Measurements from ENCODE around the gene USP3. TPM values are rescaled to one million over a fixed set of nuclear protein-coding genes. Genes with fewer than 3 reads are reported as not detected.

Gene USP3
- total RNA-seq, 1 donor from 2014 or later: 64.2 TPM

DNA sequence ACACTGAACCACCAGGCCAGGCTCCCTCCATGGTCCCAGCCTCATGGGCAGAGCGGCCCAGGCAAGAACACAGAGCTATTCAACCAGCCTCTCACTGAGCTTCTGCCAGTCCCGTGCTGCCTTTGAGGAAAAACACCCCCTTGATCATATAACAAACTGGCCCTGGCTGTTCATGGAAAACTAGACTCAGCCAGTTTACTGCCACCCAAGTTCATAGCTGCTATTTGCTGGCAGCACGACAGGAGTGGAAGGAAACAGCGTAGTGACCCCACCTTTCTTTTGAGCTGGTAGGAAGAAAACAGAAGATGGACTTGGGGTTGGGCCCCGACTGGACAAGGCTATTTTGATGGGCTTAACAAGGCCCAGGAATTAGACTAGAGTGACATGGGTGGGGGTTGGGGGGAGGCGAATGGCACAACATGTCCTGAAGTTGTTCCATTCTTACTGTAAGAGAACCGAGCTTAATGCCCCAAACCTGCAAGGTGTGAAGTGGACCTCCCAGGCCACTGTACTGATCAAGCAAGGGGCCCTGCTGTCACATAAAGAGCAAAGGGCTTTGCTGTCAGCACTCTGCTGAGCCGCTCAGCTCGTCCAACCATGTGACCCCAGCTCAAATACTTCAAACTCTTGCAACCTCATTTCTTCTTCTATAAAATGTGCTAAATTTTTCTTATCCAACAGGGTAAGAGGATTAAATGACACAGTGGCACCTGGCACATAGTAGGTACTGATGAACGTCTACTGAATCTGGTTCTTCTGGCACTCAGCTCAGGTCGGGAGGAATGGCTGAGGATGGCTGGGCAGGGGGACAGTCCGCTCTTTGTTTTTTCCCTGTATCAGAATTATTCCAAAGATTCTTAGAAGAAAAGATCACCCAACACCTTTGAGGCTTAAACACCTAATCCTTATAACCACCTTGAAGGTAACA is 94.3 kb downstream of the USP3 start:
- H3K27ac Mint-ChIP-seq: peak overlapping the region; percentile 88
- H3K27me3 ChIP-seq: peaks cover 27% of the 10 kb centered on the region

DNA sequence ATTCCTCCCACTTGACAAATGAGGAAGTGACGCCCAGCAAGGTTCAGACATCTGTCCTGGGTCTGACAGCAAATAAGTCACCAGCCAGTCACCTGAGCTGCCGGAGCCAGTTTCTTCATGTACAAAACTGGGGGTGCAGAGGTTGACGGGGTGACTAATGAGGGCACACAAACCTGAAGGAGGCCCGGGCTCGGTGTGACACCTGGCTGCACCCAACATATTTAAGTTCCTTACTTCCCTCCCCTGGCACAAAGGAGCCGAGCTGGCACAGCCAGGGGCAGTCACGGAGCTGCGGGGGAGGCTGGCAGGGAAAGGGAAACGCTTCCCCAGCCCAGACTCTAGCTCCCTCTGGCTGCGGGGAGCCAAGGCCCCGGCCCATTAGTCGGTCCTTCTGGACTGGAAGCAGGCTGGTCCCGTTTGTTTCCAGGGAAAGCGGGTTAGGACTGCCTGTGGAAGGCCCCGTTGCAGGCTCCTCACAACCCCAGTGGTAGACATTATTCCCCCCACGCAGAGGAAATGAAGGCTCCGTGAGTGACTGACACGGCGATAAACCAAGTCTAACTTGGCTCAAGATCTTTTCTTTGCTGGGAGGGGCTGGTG is 95.1 kb downstream of the USP3 start:
- Histone ChIP-seq H3K27ac (no peak overlapping the region), H3K27me3 (peaks cover 27% of the 10 kb centered on the region), H3K36me3 (no peaks in the 10 kb centered on the region), H3K4me3 (peak overlapping the region; percentile 62), H2AFZ (replicated peaks) (peak overlapping the region; percentile 84), H3K79me2 (ENCODE audit: low read depth) (no peaks in the 10 kb centered on the region), H3K4me2 (peak overlapping the region; percentile 92), H3F3A (ENCODE audit: low read depth) (peaks cover 36% of the 10 kb centered on the region), H3K9ac (no peak overlapping the region), H4K20me1 (ENCODE audit: low read depth) (no peaks in the 10 kb centered on the region), H3K4me1 (peaks cover 36% of the 10 kb centered on the region), H3K9me3 (ENCODE audit: low read depth) (no peaks in the 10 kb centered on the region)
- H3K9me3 Mint-ChIP-seq: no peaks in the 10 kb centered on the region
- DNase-seq (ENCODE audit: low spot score): peak; percentile 48
- H3K4me1 Mint-ChIP-seq: peaks cover 42% of the 10 kb centered on the region
- TF ChIP-seq, protein P1, sequence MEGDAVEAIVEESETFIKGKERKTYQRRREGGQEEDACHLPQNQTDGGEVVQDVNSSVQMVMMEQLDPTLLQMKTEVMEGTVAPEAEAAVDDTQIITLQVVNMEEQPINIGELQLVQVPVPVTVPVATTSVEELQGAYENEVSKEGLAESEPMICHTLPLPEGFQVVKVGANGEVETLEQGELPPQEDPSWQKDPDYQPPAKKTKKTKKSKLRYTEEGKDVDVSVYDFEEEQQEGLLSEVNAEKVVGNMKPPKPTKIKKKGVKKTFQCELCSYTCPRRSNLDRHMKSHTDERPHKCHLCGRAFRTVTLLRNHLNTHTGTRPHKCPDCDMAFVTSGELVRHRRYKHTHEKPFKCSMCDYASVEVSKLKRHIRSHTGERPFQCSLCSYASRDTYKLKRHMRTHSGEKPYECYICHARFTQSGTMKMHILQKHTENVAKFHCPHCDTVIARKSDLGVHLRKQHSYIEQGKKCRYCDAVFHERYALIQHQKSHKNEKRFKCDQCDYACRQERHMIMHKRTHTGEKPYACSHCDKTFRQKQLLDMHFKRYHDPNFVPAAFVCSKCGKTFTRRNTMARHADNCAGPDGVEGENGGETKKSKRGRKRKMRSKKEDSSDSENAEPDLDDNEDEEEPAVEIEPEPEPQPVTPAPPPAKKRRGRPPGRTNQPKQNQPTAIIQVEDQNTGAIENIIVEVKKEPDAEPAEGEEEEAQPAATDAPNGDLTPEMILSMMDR (IDR thresholded peaks at IDR 0.05): peak; percentile 44
- TF ChIP-seq EZH2 (IDR thresholded peaks at IDR 0.05): no peak
- peak overlapping the region; percentile 64 for H3K27ac Mint-ChIP-seq
- H3K4me3 Mint-ChIP-seq: peak overlapping the region; percentile 78
- H3K27me3 Mint-ChIP-seq (ENCODE audit: insufficient read depth, low read depth): peaks cover 22% of the 10 kb centered on the region
- H3K36me3 Mint-ChIP-seq: peaks cover 2% of the 10 kb centered on the region

More for the DNA sequence above, 94.3 kb downstream of the USP3 start:
- Histone ChIP-seq H4K20me1 (ENCODE audit: low read depth) (no peaks in the 10 kb centered on the region), H3K4me1 (peaks cover 29% of the 10 kb centered on the region), H3K9ac (no peak overlapping the region), H2AFZ (replicated peaks) (no peak overlapping the region), H3K36me3 (no peaks in the 10 kb centered on the region), H3K4me2 (no peak overlapping the region), H3F3A (ENCODE audit: low read depth) (peaks cover 32% of the 10 kb centered on the region), H3K79me2 (ENCODE audit: low read depth) (no peaks in the 10 kb centered on the region), H3K4me3 (no peak overlapping the region), H3K9me3 (ENCODE audit: low read depth) (no peaks in the 10 kb centered on the region), H3K27ac (no peak overlapping the region)
- Mint-ChIP-seq H3K9me3 (no peaks in the 10 kb centered on the region), H3K4me1 (peaks cover 42% of the 10 kb centered on the region), H3K36me3 (peaks cover 6% of the 10 kb centered on the region), H3K27me3 (ENCODE audit: insufficient read depth, low read depth) (peaks cover 22% of the 10 kb centered on the region), H3K4me3 (peak overlapping the region; percentile 65)
- DNase-seq (ENCODE audit: low spot score): peak; percentile 28
- TF ChIP-seq EZH2phosphoT487 (IDR thresholded peaks at IDR 0.05): no peak
- no peak for TF ChIP-seq EZH2 (IDR thresholded peaks at IDR 0.05)
- TF ChIP-seq, protein P1 (IDR thresholded peaks at IDR 0.05): no peak

DNA sequence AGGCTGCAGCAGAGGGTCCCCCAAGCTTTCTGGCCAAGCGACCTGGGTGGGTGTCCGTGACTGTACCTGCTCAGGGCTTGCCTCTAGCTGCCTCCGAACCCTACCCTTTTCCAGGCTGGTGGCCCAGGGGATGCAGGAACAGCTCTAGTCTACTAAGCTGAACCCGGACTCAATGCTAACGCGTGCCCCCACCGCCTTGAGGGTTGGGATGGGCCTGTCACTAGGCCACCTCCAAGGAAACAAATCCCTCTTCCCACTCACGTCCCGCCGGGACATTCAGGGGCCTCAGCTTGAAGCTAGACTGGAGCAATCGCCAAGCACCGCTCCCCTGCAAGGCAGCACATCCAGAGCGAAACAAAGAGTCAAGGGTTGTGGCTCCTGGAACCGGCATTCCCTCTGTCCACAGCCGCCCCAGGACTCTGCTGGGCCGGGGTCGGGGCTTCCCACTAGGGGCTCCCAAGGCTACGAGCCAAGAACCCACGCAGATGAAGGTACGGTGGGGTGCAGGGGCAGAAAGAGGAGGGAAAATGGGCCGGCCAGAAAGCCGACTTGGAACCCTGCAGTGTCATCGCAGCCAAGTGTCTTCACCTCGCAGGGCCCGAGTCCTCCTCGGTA is 95.7 kb downstream of the USP3 start:
- H3K9me3 ChIP-seq (ENCODE audit: low read depth): no peaks in the 10 kb centered on the region
- H3K79me2 ChIP-seq (ENCODE audit: low read depth): no peaks in the 10 kb centered on the region
- Mint-ChIP-seq H3K27ac (no peak overlapping the region), H3K27me3 (ENCODE audit: insufficient read depth, low read depth) (peaks cover 24% of the 10 kb centered on the region), H3K36me3 (peaks cover 2% of the 10 kb centered on the region), H3K9me3 (no peaks in the 10 kb centered on the region), H3K4me1 (peaks cover 42% of the 10 kb centered on the region), H3K4me3 (peak overlapping the region; percentile 78)
- H3F3A ChIP-seq (ENCODE audit: low read depth): peaks cover 36% of the 10 kb centered on the region
- H3K36me3 ChIP-seq: no peaks in the 10 kb centered on the region
- H3K4me2 ChIP-seq: peak overlapping the region; percentile 92
- no peak overlapping the region for H3K27ac ChIP-seq
- H2AFZ ChIP-seq (replicated peaks): peak overlapping the region; percentile 84
- H3K4me1 ChIP-seq: peaks cover 36% of the 10 kb centered on the region
- H4K20me1 ChIP-seq (ENCODE audit: low read depth): no peaks in the 10 kb centered on the region
- no peak overlapping the region for H3K9ac ChIP-seq
- TF ChIP-seq EZH2 (IDR thresholded peaks at IDR 0.05): no peak
- TF ChIP-seq, protein P1 (IDR thresholded peaks at IDR 0.05): no peak
- TF ChIP-seq EZH2phosphoT487 (IDR thresholded peaks at IDR 0.05): no peak
- peaks cover 27% of the 10 kb centered on the region for H3K27me3 ChIP-seq
- peak; percentile 61 for DNase-seq (ENCODE audit: low spot score)
- H3K4me3 ChIP-seq: peak overlapping the region; percentile 62
